ENCODE data around the gene HS1BP3. TPM values are rescaled to one million over a fixed set of nuclear protein-coding genes. Genes with fewer than 3 reads are reported as not detected.

HS1BP3 gene
- total and polyA plus RNA-seq, 9 of the 15 experiments (the other 6 are each of a cell fraction or from before 2014, with no cell fraction given): 0.41 to 8.3 (median 5.9) TPM

GRCh38 chr2:20600756-20601325 lies 50.1 kb downstream of the HS1BP3 start:
- H3K4me1 ChIP-seq (replicated peaks in 1 of 2; ENCODE audit: control insufficient read depth in 2 of 2, insufficient read depth in 2 of 2, low read length in 2 of 2): peaks cover 11 to 29% of the 10 kb centered on the region in 2 experiments
- WGBS (ENCODE audit: insufficient coverage, low coverage, missing lambda C conversion rate): 41% methylated on average over 1 of the region's 1 CpG
- CTCF ChIA-PET (ENCODE audit: low intra/inter-chr PET ratio): interaction anchor here (1.5 to 1.9 kb wide), 2 partner anchors 17 to 34 kb away, joined by 3 to 6 read pairs; no protein-coding TSS in a partner anchor
- H3K27ac ChIP-seq (ENCODE audit: extremely low read depth, low read depth, low read length): peak overlapping the region; percentile 66; the same call in 2 of the 3 replicates
- peaks cover 4% of the 10 kb centered on the region for H3K9me1 ChIP-seq (ENCODE audit: control insufficient read depth, insufficient read depth, low read length)
- no peaks in the 10 kb centered on the region for H3K27me3 ChIP-seq (ENCODE audit: control insufficient read depth in 2 of 2, insufficient read depth in 2 of 2, low read length in 2 of 2)
- intact Hi-C loops (cut with micrococcal nuclease): loop anchor here (2.0 kb wide), 1 partner anchor 22 kb away; no protein-coding TSS in a partner anchor
- no peak for FAIRE-seq
- H3K4me2 ChIP-seq (ENCODE audit: insufficient read depth, low read length): peak overlapping the region; percentile 55
- H3K36me3 ChIP-seq (ENCODE audit: control insufficient read depth, insufficient read depth, low read length): no peaks in the 10 kb centered on the region
- DNase-seq (ENCODE audit: extremely low read depth in 1 of 4, low spot score in 3 of 4): no peak
- in situ Hi-C loops (cut with MboI): no loop called here
- H3K79me2 ChIP-seq (ENCODE audit: control insufficient read depth, insufficient read depth, low read length): no peaks in the 10 kb centered on the region
- POLR2A ChIA-PET: interaction anchor here (1.5 to 1.6 kb wide), 2 partner anchors 11 to 154 kb away, joined by 3 to 6 read pairs; partner anchors contain the start of gene RHOB
- no peaks in the 10 kb centered on the region for H3K9me3 ChIP-seq (replicated peaks; ENCODE audit: control insufficient read depth, insufficient read depth, low read depth, low read length)
- H4K20me1 ChIP-seq (replicated peaks; ENCODE audit: control insufficient read depth, insufficient read depth, low read length): no peaks in the 10 kb centered on the region
- no peak overlapping the region for H3K4me3 ChIP-seq
- ATAC-seq: no peak; the same call in 2 of the 3 replicates
- H3K9ac ChIP-seq (ENCODE audit: insufficient read depth in 1 of 2, low read depth in 2 of 2, low read length in 2 of 2): peak overlapping the region in 1 of 2 experiments; percentile 35; a peak in 1 of 4 replicates
- H2AFZ ChIP-seq (ENCODE audit: low read depth, low read length): peak overlapping the region; percentile 92
- no TSS peak for BruUV-seq (replicated peaks)
- no peak for TF ChIP-seq ZNF143 (CRISPR knock-in tag; IDR thresholded peaks at IDR 0.05)
- TF ChIP-seq KLF16 (IDR thresholded peaks at IDR 0.05): no peak
- no peak for TF ChIP-seq UBTF (IDR thresholded peaks at IDR 0.05; ENCODE audit: borderline replicate concordance in 1 of 2, low read depth in 2 of 2, low read length in 2 of 2)
- TF ChIP-seq E2F1 (CRISPR knock-in tag; IDR thresholded peaks at IDR 0.05): no peak
- no peak for TF ChIP-seq RB1 (IDR thresholded peaks at IDR 0.05; ENCODE audit: low read depth)
- no peak for TF ChIP-seq MCM7 (IDR thresholded peaks at IDR 0.05)
- no peak for TF ChIP-seq NKRF (IDR thresholded peaks at IDR 0.05; ENCODE audit: borderline replicate concordance)
- TF ChIP-seq ZNF347 (CRISPR knock-in tag; IDR thresholded peaks at IDR 0.05; ENCODE audit: low read depth): no peak
- no peak for TF ChIP-seq CBFB (CRISPR knock-in tag; IDR thresholded peaks at IDR 0.05)
- TF ChIP-seq ATF2 (CRISPR knock-in tag; IDR thresholded peaks at IDR 0.05): no peak
- TF ChIP-seq NR0B1 (IDR thresholded peaks at IDR 0.05; ENCODE audit: partially characterized antibody): no peak
